Naive thymus-derived CD8-positive, alpha-beta T cell (primary cell): Measurements from ENCODE around the gene PRDM2. TPM values are rescaled to one million over a fixed set of nuclear protein-coding genes. Genes with fewer than 3 reads are reported as not detected.

ENCODE experiments used
- ATAC-seq, 2 donors: fragments of 150-1000 bp; cut with Tn5 transposase in 1 of 2; sonication (Bioruptor Pico), chemical (Tn5 transposase) in 1 of 2; 1 replicate in 1 of 2; 2 replicates in 1 of 2; pipeline ENCODE4 v1.10.0; 2021; ENCODE audit warnings: mild to moderate bottlenecking in 2 of 2, moderate library complexity in 2 of 2
- POLR2A ChIA-PET: fragments of 350-600 bp; sonication (Branson Sonifier 250); formaldehyde crosslinking; loops from one replicate; lab custom pipeline; 2021; ENCODE audit warnings: antibody characterized with exemption; lab: Charles Lee
- DNase-seq, 10 donors: peaks; one replicate each; pipeline versions ENCODE4 v3.0.0 to v3.0.0-alpha.2; 2020 to 2022
- H3K27ac Mint-ChIP-seq, 10 donors: one replicate each; pipeline ENCODE4 v1.8.0; 2020 to 2022; ENCODE audit warnings: mild to moderate bottlenecking in 10 of 10, mixed read lengths in 10 of 10, moderate library complexity in 4 of 10, inconsistent platforms in 1 of 10
- H3K27me3 Mint-ChIP-seq, 5 donors: one replicate each; pipeline ENCODE4 v1.8.0; 2021 to 2022; ENCODE audit warnings: mixed read lengths in 5 of 5
- H3K36me3 Mint-ChIP-seq, 3 donors: one replicate each; pipeline ENCODE4 v1.8.0; 2020 to 2022; ENCODE audit warnings: mixed read lengths in 3 of 3, mild to moderate bottlenecking in 2 of 3, inconsistent platforms in 1 of 3
- H3K4me1 Mint-ChIP-seq, 4 donors: one replicate each; pipeline ENCODE4 v1.8.0; 2021 to 2022; ENCODE audit warnings: mixed read lengths in 4 of 4
- H3K4me3 Mint-ChIP-seq, 10 donors: one replicate each; pipeline ENCODE4 v1.8.0; 2020 to 2022; ENCODE audit warnings: mild to moderate bottlenecking in 10 of 10, mixed read lengths in 10 of 10, moderate library complexity in 6 of 10, inconsistent platforms in 1 of 10
- H3K9me3 Mint-ChIP-seq, 9 donors: one replicate each; pipeline ENCODE4 v1.8.0; 2020 to 2022; ENCODE audit warnings: mixed read lengths in 9 of 9, mild to moderate bottlenecking in 3 of 9, inconsistent platforms in 1 of 9, moderate library complexity in 1 of 9
- polyA plus RNA-seq, 3 donors: library from polyadenylated mRNA; unstranded; fragments of 300-500 nt; fragmentation: Illumina TruSeq; gene quantifications; one replicate each; pipeline ENCODE4 v1.2.3, GENCODE V29; 2021
- total RNA-seq, 8 experiments: library from RNA in 2 of 8; stranded (reverse) in 2 of 8; gene quantifications; one replicate each; pipeline ENCODE4 v1.2.3 and lab custom pipeline; 2021 to 2026

The PRDM2 gene
- total and polyA plus RNA-seq, 5 experiments from 2014 or later: 16.8 to 146 (median 23.0) TPM

DNA sequence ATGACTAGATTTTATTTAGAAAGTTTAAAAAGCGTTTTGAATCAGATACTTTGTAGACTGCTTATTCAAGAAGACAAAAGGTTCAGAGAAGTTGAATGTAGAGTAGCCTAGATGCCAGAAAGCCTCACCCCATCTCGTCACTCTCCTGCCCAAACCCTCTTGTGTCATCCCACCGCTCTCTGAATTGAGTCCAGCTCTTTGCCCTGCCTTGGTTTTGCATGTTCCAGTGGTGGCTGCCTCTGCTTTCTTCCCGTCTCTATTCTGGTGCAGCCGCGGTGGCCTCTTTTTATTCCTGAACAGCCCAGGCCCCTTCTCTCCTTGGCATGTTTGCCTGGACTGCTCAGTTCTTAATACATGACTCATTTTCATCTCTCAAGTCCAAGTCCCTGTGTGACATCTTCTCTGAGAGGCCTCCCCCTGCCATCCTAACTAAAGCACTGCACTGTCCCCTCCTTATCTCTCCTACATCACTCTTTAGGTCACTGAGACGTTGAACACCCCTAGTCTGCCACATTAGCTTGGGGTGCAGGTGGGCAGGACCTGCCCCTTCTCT, 22.9 kb downstream of the PRDM2 start:
- DNase-seq: no peak
- Mint-ChIP-seq H3K4me1 (peaks cover 39 to 86% (median 79%) of the 10 kb centered on the region in 4 donors), H3K36me3 (peaks cover 0 to 32% (median 4%) of the 10 kb centered on the region in 3 donors), H3K9me3 (no peaks in the 10 kb centered on the region), H3K27me3 (no peaks in the 10 kb centered on the region), H3K4me3 (peak overlapping the region in 2 of 10 donors; percentile 15 to 16), H3K27ac (peak overlapping the region; percentile 44 to 97 (median 85))
- POLR2A ChIA-PET: no interaction called here
- no peak for ATAC-seq

DNA sequence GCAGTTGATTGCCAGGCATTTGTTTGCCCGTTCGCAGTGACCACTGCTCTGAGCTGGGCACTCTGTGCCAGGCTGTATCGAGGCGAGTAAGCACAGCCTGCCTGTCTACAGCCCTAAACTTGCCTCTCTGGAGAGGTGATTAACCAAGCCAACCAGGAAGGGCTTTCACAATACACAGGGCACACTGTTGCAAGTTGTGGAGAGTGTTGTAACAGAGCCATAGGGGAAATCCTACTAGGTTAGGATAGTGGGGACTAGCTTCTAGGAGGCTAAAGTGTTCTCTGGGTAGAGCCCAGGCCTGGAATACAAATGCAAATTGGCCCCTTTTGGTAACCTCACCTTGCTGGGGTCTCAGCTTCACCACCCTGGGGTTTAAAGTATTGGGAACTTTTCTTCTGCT, 23.8 kb downstream of the PRDM2 start:
- Mint-ChIP-seq H3K36me3 (peaks cover 0 to 23% (median 2%) of the 10 kb centered on the region in 3 donors), H3K4me3 (peak overlapping the region in 4 of 10 donors; percentile 20 to 41 (median 34)), H3K27me3 (no peaks in the 10 kb centered on the region), H3K4me1 (peaks cover 35 to 83% (median 81%) of the 10 kb centered on the region in 4 donors), H3K27ac (peak overlapping the region; percentile 44 to 97 (median 86)), H3K9me3 (no peaks in the 10 kb centered on the region)
- POLR2A ChIA-PET: interaction anchor here (1.2 to 2.3 kb wide), 2 partner anchors 18 to 58 kb away, joined by 4 to 7 read pairs; no protein-coding TSS in a partner anchor
- no peak for DNase-seq
- no peak for ATAC-seq

DNA sequence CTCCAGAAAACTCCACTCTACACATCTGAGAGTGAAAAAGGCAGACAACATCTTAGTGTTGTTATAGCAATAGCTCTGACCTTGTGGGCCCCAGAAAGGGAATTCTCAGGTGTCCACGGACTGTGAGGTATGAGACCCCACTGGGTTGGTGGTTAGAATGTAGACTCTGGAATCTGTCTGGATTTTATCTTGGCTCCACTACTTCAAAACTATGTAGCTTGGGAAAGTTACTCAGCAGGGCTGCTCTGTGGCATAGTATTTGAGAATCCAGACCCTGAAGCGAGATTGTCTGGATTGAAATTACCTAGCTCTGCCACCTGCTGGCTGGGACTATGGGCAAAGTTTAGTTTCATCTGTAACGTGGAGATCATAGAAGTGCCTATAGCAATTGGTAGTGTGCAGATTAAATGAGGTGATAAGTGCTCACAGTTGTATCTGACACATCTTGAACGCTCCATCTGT, 25.8 kb downstream of the PRDM2 start:
- H3K9me3 Mint-ChIP-seq: no peaks in the 10 kb centered on the region
- H3K36me3 Mint-ChIP-seq: peaks cover 0 to 18% (median 2%) of the 10 kb centered on the region in 3 donors
- no peaks in the 10 kb centered on the region for H3K27me3 Mint-ChIP-seq
- DNase-seq (peak; percentile 40 to 79 (median 62)), ATAC-seq (peak; percentile 43 to 58)
- POLR2A ChIA-PET: interaction anchor here (0.7 to 3.0 kb wide), 11 partner anchors 9 to 60 kb away, joined by 3 to 19 read pairs (median 7); partner anchors contain the start of gene PRDM2
- peak overlapping the region; percentile 44 to 99 (median 86) for H3K27ac Mint-ChIP-seq
- H3K4me3 Mint-ChIP-seq: peak overlapping the region in 4 of 10 donors; percentile 0 to 31 (median 6)
- peaks cover 34 to 92% (median 88%) of the 10 kb centered on the region in 4 donors for H3K4me1 Mint-ChIP-seq

DNA sequence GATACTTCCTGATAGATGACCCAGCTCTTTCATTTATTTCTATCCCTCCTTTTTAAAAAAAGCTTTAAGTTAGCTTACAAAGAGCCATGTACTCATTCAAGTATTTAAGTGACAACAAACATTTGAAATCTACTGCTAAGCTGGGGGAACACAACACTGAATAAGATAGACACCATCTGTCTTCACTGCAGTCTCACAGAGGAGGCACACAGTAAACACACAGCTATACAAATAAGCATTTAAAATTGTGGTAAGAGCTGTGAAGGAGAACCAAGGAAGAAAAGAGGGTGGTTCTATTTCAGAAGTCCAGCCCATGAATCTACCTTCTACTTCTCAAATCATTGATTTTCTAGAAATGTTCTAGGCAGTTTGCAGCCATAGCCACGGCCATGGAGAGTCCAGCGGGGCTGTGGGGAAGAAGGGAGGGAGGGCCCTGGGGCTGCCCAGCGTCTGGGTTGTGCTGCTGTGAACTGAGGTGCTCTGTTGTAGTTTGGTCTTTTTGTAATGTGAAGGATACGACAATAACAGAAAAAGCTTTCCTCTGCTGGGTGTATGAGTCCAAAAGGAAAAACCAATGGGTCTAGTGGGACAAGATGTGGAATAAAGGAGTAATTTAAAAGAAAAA, 28.2 kb downstream of the PRDM2 start:
- H3K4me3 Mint-ChIP-seq: peak overlapping the region in 1 of 10 donors; percentile 26
- peaks cover 0 to 15% (median 0%) of the 10 kb centered on the region in 3 donors for H3K36me3 Mint-ChIP-seq
- DNase-seq (no peak), ATAC-seq (no peak)
- POLR2A ChIA-PET: interaction anchor here (0.6 to 5.1 kb wide), 5 partner anchors 21 to 56 kb away, joined by 4 to 74 read pairs (median 6); partner anchors contain the start of gene PRDM2
- H3K27ac Mint-ChIP-seq: peak overlapping the region; percentile 97 to 100 (median 99)
- peaks cover 36 to 99% (median 91%) of the 10 kb centered on the region in 4 donors for H3K4me1 Mint-ChIP-seq
- H3K9me3 Mint-ChIP-seq: no peaks in the 10 kb centered on the region
- no peaks in the 10 kb centered on the region for H3K27me3 Mint-ChIP-seq

DNA sequence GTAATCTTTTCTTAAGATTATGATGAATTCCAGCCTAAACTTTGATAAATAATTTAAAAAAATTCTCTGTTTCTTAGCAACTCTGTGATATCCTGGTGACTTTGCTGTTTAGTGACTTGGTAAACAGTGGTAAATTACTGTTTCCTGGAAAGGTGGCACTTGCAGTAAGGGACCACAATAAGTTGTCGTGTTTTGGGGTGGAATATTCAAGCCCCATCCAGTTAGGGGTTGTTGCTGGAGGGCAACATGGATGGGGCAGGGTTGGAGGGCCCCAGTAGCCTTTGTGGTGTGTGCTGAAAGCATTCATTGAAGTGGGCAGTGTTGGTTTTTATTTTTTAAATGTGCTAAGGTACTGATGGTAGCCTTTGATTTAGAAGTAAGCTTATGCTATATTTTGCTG, 30.3 kb downstream of the PRDM2 start:
- ATAC-seq: peak in 1 of 2 donors; percentile 22
- DNase-seq: peak in 4 of 10 donors; percentile 28 to 58 (median 41)
- no peaks in the 10 kb centered on the region for H3K9me3 Mint-ChIP-seq
- H3K4me1 Mint-ChIP-seq: peaks cover 44 to 99% (median 92%) of the 10 kb centered on the region in 4 donors
- peaks cover 0 to 12% (median 0%) of the 10 kb centered on the region in 3 donors for H3K36me3 Mint-ChIP-seq
- peak overlapping the region; percentile 67 to 93 (median 86) for H3K4me3 Mint-ChIP-seq
- peak overlapping the region; percentile 97 to 100 (median 99) for H3K27ac Mint-ChIP-seq
- no peaks in the 10 kb centered on the region for H3K27me3 Mint-ChIP-seq
- POLR2A ChIA-PET: interaction anchor here (0.7 to 7.0 kb wide), 12 partner anchors 8 to 43 kb away, joined by 3 to 103 read pairs (median 5); partner anchors contain the start of gene PRDM2

DNA sequence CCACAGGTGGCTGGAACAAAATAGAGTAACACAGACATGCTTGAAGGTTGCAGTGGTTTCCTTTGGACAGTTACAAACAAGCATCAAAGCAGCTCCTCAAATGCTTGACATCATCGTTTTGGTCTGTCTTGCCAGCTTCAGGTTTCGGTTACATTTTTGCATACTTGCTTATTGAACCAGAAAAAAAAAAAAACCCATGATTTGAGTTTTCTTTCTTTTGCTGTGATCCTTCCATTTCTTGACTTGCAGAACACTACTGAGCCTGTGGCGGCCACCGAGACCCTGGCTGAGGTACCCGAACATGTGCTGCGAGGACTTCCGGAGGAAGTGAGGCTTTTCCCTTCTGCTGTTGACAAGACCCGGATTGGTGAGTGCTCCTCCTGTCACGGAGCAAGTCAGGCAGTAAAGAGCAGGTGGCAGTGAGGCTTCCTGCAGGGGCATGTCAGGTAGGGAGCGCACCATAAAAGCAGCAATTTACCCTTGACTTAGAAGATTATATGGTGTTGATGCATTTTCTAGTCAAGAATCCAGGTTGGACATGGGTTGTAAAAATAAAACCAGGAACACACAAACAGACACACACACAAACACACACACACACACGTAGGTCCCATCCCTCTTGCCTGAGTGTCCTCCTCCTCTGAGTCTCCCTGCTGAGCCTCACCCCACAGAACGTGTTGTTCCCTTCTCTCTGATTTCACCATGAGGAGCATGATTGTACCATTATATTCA, 30.9 kb downstream of the PRDM2 start:
- H3K36me3 Mint-ChIP-seq: peaks cover 0 to 16% (median 0%) of the 10 kb centered on the region in 3 donors
- peak; percentile 85 to 90 for ATAC-seq
- DNase-seq: peak; percentile 65 to 95 (median 86)
- H3K4me3 Mint-ChIP-seq: peak overlapping the region; percentile 67 to 93 (median 86)
- no peaks in the 10 kb centered on the region for H3K9me3 Mint-ChIP-seq
- peak overlapping the region; percentile 97 to 100 (median 99) for H3K27ac Mint-ChIP-seq
- H3K27me3 Mint-ChIP-seq: no peaks in the 10 kb centered on the region
- POLR2A ChIA-PET: interaction anchor here (0.7 to 7.0 kb wide), 12 partner anchors 9 to 42 kb away, joined by 3 to 103 read pairs (median 5); partner anchors contain the start of gene PRDM2
- peaks cover 46 to 99% (median 92%) of the 10 kb centered on the region in 4 donors for H3K4me1 Mint-ChIP-seq

DNA sequence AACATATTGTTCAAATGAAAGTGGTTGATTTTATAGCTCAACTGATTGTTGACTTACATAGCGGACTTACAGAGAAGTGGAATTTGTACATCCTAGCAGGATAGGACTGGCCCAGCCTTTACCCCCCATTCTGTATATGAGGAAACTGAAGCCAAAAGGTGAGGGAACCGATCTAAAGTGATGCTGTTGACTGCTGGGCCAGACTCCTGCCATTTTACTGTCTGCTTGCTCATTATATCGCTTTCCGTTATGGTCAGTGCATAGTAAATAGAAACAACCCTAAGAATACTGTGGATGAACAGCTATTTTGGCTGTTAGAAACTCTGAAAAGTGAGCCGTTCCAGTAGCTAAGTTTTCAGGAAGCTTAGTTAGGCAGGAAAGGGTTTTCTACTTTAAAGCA, 31.9 kb downstream of the PRDM2 start:
- peak overlapping the region; percentile 67 to 93 (median 86) for H3K4me3 Mint-ChIP-seq
- DNase-seq (no peak), ATAC-seq (no peak)
- peak overlapping the region; percentile 97 to 100 (median 99) for H3K27ac Mint-ChIP-seq
- peaks cover 41 to 91% (median 85%) of the 10 kb centered on the region in 4 donors for H3K4me1 Mint-ChIP-seq
- no peaks in the 10 kb centered on the region for H3K9me3 Mint-ChIP-seq
- peaks cover 0 to 16% (median 0%) of the 10 kb centered on the region in 3 donors for H3K36me3 Mint-ChIP-seq
- POLR2A ChIA-PET: interaction anchor here (1.1 to 7.0 kb wide), 6 partner anchors 10 to 30 kb away, joined by 3 to 103 read pairs (median 14); partner anchors contain the start of gene PRDM2
- H3K27me3 Mint-ChIP-seq: no peaks in the 10 kb centered on the region

DNA sequence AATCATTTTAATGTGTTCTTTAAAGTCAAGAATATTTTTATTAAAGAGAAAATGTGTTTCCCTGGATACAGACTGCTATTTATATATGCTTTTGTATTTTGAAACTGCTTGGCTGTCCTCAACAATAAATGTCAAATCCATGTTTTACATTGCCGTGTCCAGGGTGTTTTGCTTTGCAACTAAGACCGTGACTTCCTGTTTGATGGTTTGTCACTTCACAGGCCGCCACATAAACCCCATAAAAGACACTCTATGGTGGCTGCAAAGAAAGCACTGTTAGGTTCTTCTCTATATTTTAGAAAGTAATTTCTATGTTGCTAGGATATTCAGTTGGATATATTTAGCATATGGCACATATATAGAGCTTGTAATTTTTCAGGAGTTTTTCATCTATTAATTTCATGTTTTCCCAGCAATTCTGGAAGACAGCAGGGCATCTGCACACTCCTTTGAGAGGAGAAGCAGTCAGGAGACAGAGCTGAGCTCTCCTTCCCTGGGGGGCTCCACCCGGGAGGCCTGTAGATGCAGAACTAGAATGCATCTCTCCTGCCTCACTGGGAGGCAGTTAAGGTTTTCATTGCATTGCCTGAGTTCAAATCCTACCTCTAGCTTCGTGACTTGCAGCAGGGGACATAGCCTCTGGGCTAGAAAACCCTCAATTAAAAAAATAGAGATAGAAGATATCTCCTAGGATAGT, 33.1 kb downstream of the PRDM2 start:
- ATAC-seq (peak; percentile 37 to 44), DNase-seq (peak in 8 of 10 donors; percentile 45 to 83 (median 62))
- Mint-ChIP-seq H3K9me3 (no peaks in the 10 kb centered on the region), H3K4me3 (peak overlapping the region; percentile 59 to 87 (median 81)), H3K27ac (peak overlapping the region; percentile 96 to 100 (median 98)), H3K4me1 (peaks cover 40 to 90% (median 83%) of the 10 kb centered on the region in 4 donors), H3K36me3 (peaks cover 0 to 16% (median 3%) of the 10 kb centered on the region in 3 donors), H3K27me3 (no peaks in the 10 kb centered on the region)
- POLR2A ChIA-PET: interaction anchor here (0.6 to 7.0 kb wide), 8 partner anchors 11 to 275 kb away, joined by 3 to 103 read pairs (median 4); no protein-coding TSS in a partner anchor

DNA sequence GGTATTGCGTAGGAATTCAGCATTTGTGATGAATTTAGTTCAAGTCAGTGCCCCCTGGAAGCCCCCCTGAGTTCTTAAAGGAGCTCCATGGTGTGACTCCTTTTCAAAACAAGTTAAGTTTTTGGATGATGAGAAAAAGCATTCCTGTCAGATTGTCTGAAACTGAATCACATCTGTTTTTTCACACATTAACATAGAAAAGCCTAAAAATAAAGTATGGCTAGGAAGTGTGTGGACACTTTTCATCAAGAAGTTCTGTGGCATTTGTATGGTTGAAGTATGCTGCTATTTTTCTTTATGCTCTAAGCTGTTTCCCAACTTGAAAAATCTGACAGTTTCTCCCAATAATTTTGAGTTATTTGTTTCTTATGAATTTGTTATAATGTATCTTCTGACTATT, 33.7 kb downstream of the PRDM2 start:
- POLR2A ChIA-PET: interaction anchor here (0.7 to 7.0 kb wide), 7 partner anchors 10 to 33 kb away, joined by 3 to 103 read pairs (median 3); no protein-coding TSS in a partner anchor
- H3K4me3 Mint-ChIP-seq: peak overlapping the region; percentile 59 to 87 (median 81)
- ATAC-seq (no peak), DNase-seq (no peak)
- no peaks in the 10 kb centered on the region for H3K27me3 Mint-ChIP-seq
- H3K36me3 Mint-ChIP-seq: peaks cover 0 to 16% (median 3%) of the 10 kb centered on the region in 3 donors
- H3K9me3 Mint-ChIP-seq: no peaks in the 10 kb centered on the region
- H3K27ac Mint-ChIP-seq: peak overlapping the region; percentile 96 to 100 (median 98)
- peaks cover 40 to 86% (median 80%) of the 10 kb centered on the region in 4 donors for H3K4me1 Mint-ChIP-seq

DNA sequence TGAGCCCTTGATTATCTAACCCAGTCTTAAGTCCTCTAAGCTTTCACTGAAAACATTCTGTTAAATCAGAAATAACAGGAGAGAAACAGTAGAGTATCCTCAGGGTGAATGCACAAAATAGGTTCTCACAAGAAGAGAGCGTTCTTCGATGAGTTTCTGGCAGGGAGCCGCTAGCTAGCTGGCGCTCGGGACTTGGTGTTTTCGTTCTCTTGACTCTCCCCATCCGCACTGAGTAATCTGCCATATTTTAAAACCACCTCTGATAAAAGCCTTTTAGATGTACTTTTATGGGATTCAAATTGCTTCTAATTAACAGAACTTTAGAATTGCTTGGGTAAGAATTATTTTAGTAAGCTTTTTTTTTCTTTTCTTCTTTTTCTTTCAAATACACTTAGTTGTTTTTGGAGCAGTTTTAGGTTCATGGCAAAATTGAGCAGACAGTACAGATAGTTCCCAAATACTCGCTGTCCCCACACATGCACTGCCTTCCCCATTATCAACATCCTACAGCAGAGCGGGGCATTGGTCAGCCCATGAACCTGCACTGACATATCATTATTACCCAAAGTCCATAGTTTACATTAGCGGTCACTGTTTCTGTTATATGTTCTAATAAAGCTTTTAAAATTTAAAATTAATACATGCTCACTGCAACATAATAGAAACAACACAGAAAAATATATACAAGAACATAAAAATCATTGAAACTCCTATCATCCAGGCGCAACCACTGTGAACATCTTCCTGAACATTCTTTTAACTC, 35.4 kb downstream of the PRDM2 start:
- peaks cover 0 to 21% (median 3%) of the 10 kb centered on the region in 3 donors for H3K36me3 Mint-ChIP-seq
- DNase-seq (no peak), ATAC-seq (no peak)
- H3K27ac Mint-ChIP-seq: peak overlapping the region; percentile 68 to 100 (median 98)
- H3K4me1 Mint-ChIP-seq: peaks cover 37 to 75% (median 69%) of the 10 kb centered on the region in 4 donors
- H3K27me3 Mint-ChIP-seq: no peaks in the 10 kb centered on the region
- H3K4me3 Mint-ChIP-seq: peak overlapping the region in 6 of 10 donors; percentile 23 to 86 (median 39)
- POLR2A ChIA-PET: interaction anchor here (1.0 to 7.0 kb wide), 4 partner anchors 9 to 34 kb away, joined by 3 to 103 read pairs (median 4); no protein-coding TSS in a partner anchor
- H3K9me3 Mint-ChIP-seq: no peaks in the 10 kb centered on the region
